ENCODE results near the gene DPCD. TPM values are rescaled to one million over a fixed set of nuclear protein-coding genes. Genes with fewer than 3 reads are reported as not detected.
A peak's percentile ranks its signal among the peaks of the same experiment; 100 is the strongest.
"Not testable (repeated sequence)": the region's sequence is repeated elsewhere in the genome, so short reads cannot be mapped to it uniquely, and the experiment has no call there.

The DPCD gene
- total RNA-seq, 1 donor from 2014 or later: 71.1 TPM

- H3K4me3 Mint-ChIP-seq: peak overlapping the region; percentile 95
- Histone ChIP-seq H3K36me3 (no peaks in the 10 kb centered on the region), H2AFZ (replicated peaks) (no peak overlapping the region), H3K4me1 (peaks cover 14% of the 10 kb centered on the region), H3K27ac (no peak overlapping the region), H3K27me3 (peaks cover 16% of the 10 kb centered on the region), H4K20me1 (ENCODE audit: low read depth) (peaks cover 4% of the 10 kb centered on the region), H3K9ac (no peak overlapping the region), H3K4me3 (peak overlapping the region; percentile 94), H3K9me3 (ENCODE audit: low read depth) (no peaks in the 10 kb centered on the region), H3K4me2 (peak overlapping the region; percentile 95), H3K79me2 (ENCODE audit: low read depth) (peaks cover 21% of the 10 kb centered on the region), H3F3A (ENCODE audit: low read depth) (peaks cover 3% of the 10 kb centered on the region)
- no peak for TF ChIP-seq EZH2 (IDR thresholded peaks at IDR 0.05)
- no peak for TF ChIP-seq EZH2phosphoT487 (IDR thresholded peaks at IDR 0.05)
- no peaks in the 10 kb centered on the region for H3K9me3 Mint-ChIP-seq
- no peak for DNase-seq (ENCODE audit: low spot score)
- peaks cover 2% of the 10 kb centered on the region for H3K27me3 Mint-ChIP-seq (ENCODE audit: insufficient read depth, low read depth)
- peaks cover 13% of the 10 kb centered on the region for H3K36me3 Mint-ChIP-seq
- peaks cover 25% of the 10 kb centered on the region for H3K4me1 Mint-ChIP-seq
- no peak overlapping the region for H3K27ac Mint-ChIP-seq
Measured at GRCh38 chr10:101588879-101589278, 758 bp downstream of the DPCD start.

- peaks cover 43% of the 10 kb centered on the region for H3K4me1 Mint-ChIP-seq
- H3K27me3 Mint-ChIP-seq (ENCODE audit: insufficient read depth, low read depth): peaks cover 16% of the 10 kb centered on the region
- not testable (repeated sequence) for H3K36me3 Mint-ChIP-seq
Measured at GRCh38 chr10:101593331-101593730, 5.2 kb downstream of the DPCD start.

GRCh38 chr10:101595591-101596433 is 7.7 kb downstream of the DPCD start:
- H3K4me3 ChIP-seq: no peak overlapping the region
- H3K27ac ChIP-seq: no peak overlapping the region
- peaks cover 23% of the 10 kb centered on the region for H3F3A ChIP-seq (ENCODE audit: low read depth)
- peaks cover 78% of the 10 kb centered on the region for H3K27me3 ChIP-seq
- Mint-ChIP-seq H3K4me1 (peaks cover 44% of the 10 kb centered on the region), H3K27ac (no peak overlapping the region), H3K4me3 (no peak overlapping the region), H3K36me3 (peaks cover 10% of the 10 kb centered on the region), H3K9me3 (no peaks in the 10 kb centered on the region), H3K27me3 (ENCODE audit: insufficient read depth, low read depth) (peaks cover 21% of the 10 kb centered on the region)
- no peak overlapping the region for H3K9ac ChIP-seq
- no peak overlapping the region for H2AFZ ChIP-seq (replicated peaks)
- H3K79me2 ChIP-seq (ENCODE audit: low read depth): no peaks in the 10 kb centered on the region
- DNase-seq (ENCODE audit: low spot score): no peak
- no peak overlapping the region for H3K4me2 ChIP-seq
- H3K9me3 ChIP-seq (ENCODE audit: low read depth): no peaks in the 10 kb centered on the region
- TF ChIP-seq EZH2 (IDR thresholded peaks at IDR 0.05): no peak
- TF ChIP-seq EZH2phosphoT487 (IDR thresholded peaks at IDR 0.05): no peak
- TF ChIP-seq CTCF (IDR thresholded peaks at IDR 0.05): no peak
- H3K36me3 ChIP-seq: no peaks in the 10 kb centered on the region
- H4K20me1 ChIP-seq (ENCODE audit: low read depth): peaks cover 46% of the 10 kb centered on the region
- H3K4me1 ChIP-seq: peaks cover 12% of the 10 kb centered on the region

More at GRCh38 chr10:101593331-101593730, 5.2 kb downstream of the DPCD start:
- H3K9me3 Mint-ChIP-seq; H3K79me2 ChIP-seq (ENCODE audit: low read depth); H3K9me3 ChIP-seq (ENCODE audit: low read depth); H2AFZ ChIP-seq (replicated peaks); H3K9ac ChIP-seq; H3K27ac ChIP-seq; DNase-seq (ENCODE audit: low spot score); H3K36me3 ChIP-seq; H3K27ac Mint-ChIP-seq; H3K4me3 ChIP-seq; H3K4me2 ChIP-seq; H3K4me3 Mint-ChIP-seq: not testable (repeated sequence)
- H4K20me1 ChIP-seq (ENCODE audit: low read depth): peaks cover 45% of the 10 kb centered on the region
- H3K4me1 ChIP-seq: peaks cover 19% of the 10 kb centered on the region
- H3F3A ChIP-seq (ENCODE audit: low read depth): peaks cover 23% of the 10 kb centered on the region
- peaks cover 60% of the 10 kb centered on the region for H3K27me3 ChIP-seq

GRCh38 chr10:101597091-101597900 is 9.2 kb downstream of the DPCD start:
- H2AFZ ChIP-seq (replicated peaks): no peak overlapping the region
- peak overlapping the region; percentile 40 for H3K4me2 ChIP-seq
- Mint-ChIP-seq H3K4me3 (peak overlapping the region; percentile 57), H3K9me3 (no peaks in the 10 kb centered on the region), H3K4me1 (peaks cover 58% of the 10 kb centered on the region), H3K27ac (peak overlapping the region; percentile 57), H3K36me3 (peaks cover 12% of the 10 kb centered on the region), H3K27me3 (ENCODE audit: insufficient read depth, low read depth) (peaks cover 29% of the 10 kb centered on the region)
- H3K9ac ChIP-seq: no peak overlapping the region
- peaks cover 12% of the 10 kb centered on the region for H3K4me1 ChIP-seq
- H3K27ac ChIP-seq: no peak overlapping the region
- DNase-seq (ENCODE audit: low spot score): peak; percentile 76
- TF ChIP-seq CTCF (IDR thresholded peaks at IDR 0.05): no peak
- peak; percentile 41 for TF ChIP-seq EZH2phosphoT487 (IDR thresholded peaks at IDR 0.05)
- TF ChIP-seq EZH2 (IDR thresholded peaks at IDR 0.05): no peak
- H3F3A ChIP-seq (ENCODE audit: low read depth): peaks cover 32% of the 10 kb centered on the region
- no peaks in the 10 kb centered on the region for H3K36me3 ChIP-seq
- H3K27me3 ChIP-seq: peaks cover 78% of the 10 kb centered on the region
- H4K20me1 ChIP-seq (ENCODE audit: low read depth): peaks cover 45% of the 10 kb centered on the region
- no peaks in the 10 kb centered on the region for H3K79me2 ChIP-seq (ENCODE audit: low read depth)
- no peaks in the 10 kb centered on the region for H3K9me3 ChIP-seq (ENCODE audit: low read depth)
- H3K4me3 ChIP-seq: no peak overlapping the region
